IMR-90 (cell line): ENCODE measurements around the gene TRIM10. TPM values are rescaled to one million over a fixed set of nuclear protein-coding genes. Genes with fewer than 3 reads are reported as not detected.

Source experiments
- ATAC-seq: fragments of 200-7000 bp; cut with Tn5 transposase; 2 replicates; pipeline ENCODE4 v1.9.1; 2020; ENCODE audit warnings: low read depth, mild to moderate bottlenecking, moderate library complexity
- BruUV-seq: library from RNA; stranded (reverse); fragments of 400-500 nt; replicated peaks from 2 replicates; lab custom pipeline; 2021; lab: Mats Ljungman, UMichigan
- CTCF ChIA-PET: fragments of 300-600 bp; formaldehyde crosslinking; extraction: SDS; loops from one replicate; lab custom pipeline; 2021; ENCODE audit warnings: antibody characterized with exemption; lab: Yijun Ruan, JAX
- POLR2A ChIA-PET: fragments of 300-600 bp; sonication (Branson Sonifier 250); formaldehyde crosslinking; loops from one replicate; lab custom pipeline; 2022; ENCODE audit warnings: antibody characterized with exemption; ENCODE audit not compliant: unreplicated experiment; lab: Charles Lee
- DNase-seq: peaks from one replicate; pipeline ENCODE4 v3.0.0; 2013
- H2AFZ ChIP-seq: replicated peaks from 2 replicates; pipeline ENCODE3; 2013; ENCODE audit warnings: low read length, mild to moderate bottlenecking; ENCODE audit not compliant: poor library complexity
- H2AK5ac ChIP-seq: 2 replicates; pipeline ENCODE4 v1.6.1; 2013; ENCODE audit warnings: low read depth, low read length, inconsistent platforms
- H2AK9ac ChIP-seq: replicated peaks from 2 replicates; pipeline ENCODE3; 2013; ENCODE audit warnings: mild to moderate bottlenecking, low read depth, low read length, moderate library complexity; ENCODE audit not compliant: poor library complexity
- H2BK120ac ChIP-seq: 2 replicates; pipeline ENCODE4 v1.6.1; 2013; ENCODE audit warnings: low read depth, low read length, inconsistent platforms
- H2BK15ac ChIP-seq: 3 replicates; pipeline ENCODE4 v1.6.1; 2013; ENCODE audit warnings: low read depth, low read length, inconsistent platforms
- H2BK20ac ChIP-seq: 2 replicates; pipeline ENCODE4 v1.6.1; 2013; ENCODE audit warnings: low read depth, mild to moderate bottlenecking, inconsistent platforms, low read length, moderate library complexity
- H2BK5ac ChIP-seq: 2 replicates; pipeline ENCODE4 v1.6.1; 2013; ENCODE audit warnings: mild to moderate bottlenecking, low read depth, low read length, inconsistent platforms; ENCODE audit not compliant: poor library complexity, severe bottlenecking
- H3K14ac ChIP-seq: replicated peaks from 2 replicates; pipeline ENCODE4 v1.6.1; 2013; ENCODE audit warnings: low read depth, low read length, inconsistent platforms
- H3K18ac ChIP-seq: 2 replicates; pipeline ENCODE4 v1.6.1; 2013; ENCODE audit warnings: low read depth, low read length, control low read depth
- H3K23ac ChIP-seq: 2 replicates; pipeline ENCODE4 v1.6.1; 2013; ENCODE audit warnings: low read depth, low read length, inconsistent platforms
- H3K27ac ChIP-seq: 2 replicates; pipeline ENCODE4 v1.5.1; 2013; ENCODE audit warnings: mild to moderate bottlenecking, control low read depth, low read length; ENCODE audit not compliant: insufficient read depth
- H3K27me3 ChIP-seq: 2 replicates; pipeline ENCODE4 v1.6.1; 2013; ENCODE audit warnings: low read length; ENCODE audit not compliant: control insufficient read depth, insufficient read depth
- H3K36me3 ChIP-seq: 2 replicates; pipeline ENCODE4 v1.6.1; 2013; ENCODE audit warnings: low read length, mixed read lengths; ENCODE audit not compliant: control insufficient read depth, insufficient read depth
- H3K4ac ChIP-seq: 2 replicates; pipeline ENCODE4 v1.6.1; 2013; ENCODE audit warnings: low read depth, low read length, inconsistent platforms
- H3K4me1 ChIP-seq: 2 replicates; pipeline ENCODE4 v1.6.1; 2013; ENCODE audit warnings: low read length, mixed read lengths; ENCODE audit not compliant: control insufficient read depth, insufficient read depth
- H3K4me2 ChIP-seq: 2 replicates; pipeline ENCODE4 v1.6.1; 2013; ENCODE audit warnings: low read depth, mild to moderate bottlenecking, control low read depth, low read length, moderate library complexity
- H3K4me3 ChIP-seq: 2 replicates; pipeline ENCODE4 v1.5.1; 2013; ENCODE audit warnings: low read depth, mild to moderate bottlenecking, control low read depth, low read length, moderate library complexity; ENCODE audit not compliant: insufficient read depth
- H3K56ac ChIP-seq: 2 replicates; pipeline ENCODE4 v1.6.1; 2013; ENCODE audit warnings: low read length, inconsistent platforms; ENCODE audit not compliant: insufficient read depth; ENCODE audit errors: extremely low read depth
- H3K79me1 ChIP-seq, 2 experiments: 2 replicates each; pipeline ENCODE4 v1.6.1; 2013; ENCODE audit warnings: low read length in 2 of 2, inconsistent platforms in 1 of 2, low read depth in 1 of 2
- H3K9ac ChIP-seq: 2 replicates; pipeline ENCODE4 v1.6.1; 2013; ENCODE audit warnings: low read depth, low read length, control low read depth
- H3K9me1 ChIP-seq: 2 replicates; pipeline ENCODE4 v1.6.1; 2013; ENCODE audit warnings: low read length, inconsistent platforms; ENCODE audit not compliant: insufficient read depth
- H3K9me3 ChIP-seq: 2 replicates; pipeline ENCODE4 v1.6.1; 2013; ENCODE audit warnings: low read length; ENCODE audit not compliant: control insufficient read depth, insufficient read depth
- H4K20me1 ChIP-seq: 2 replicates; pipeline ENCODE4 v1.6.1; 2013; ENCODE audit warnings: low read length, inconsistent platforms; ENCODE audit not compliant: insufficient read depth
- H4K5ac ChIP-seq: 2 replicates; pipeline ENCODE4 v1.6.1; 2013; ENCODE audit warnings: mild to moderate bottlenecking, low read depth, low read length, control low read depth
- H4K8ac ChIP-seq, 2 experiments: 2 replicates each; pipeline ENCODE4 v1.6.1; 2013; ENCODE audit warnings: low read depth in 2 of 2, low read length in 2 of 2, control low read depth in 1 of 2, inconsistent platforms in 1 of 2
- H4K91ac ChIP-seq: 2 replicates; pipeline ENCODE4 v1.6.1; 2013; ENCODE audit warnings: low read depth, low read length, inconsistent platforms; ENCODE audit not compliant: insufficient read depth
- CEBPB ChIP-seq: IDR thresholded peaks from 2 replicates; pipeline ENCODE4 v1.6.1; 2012; ENCODE audit warnings: low read depth, low read length, improper control_type of control experiment
- CHD1 ChIP-seq: IDR thresholded peaks from 2 replicates; pipeline ENCODE4 v1.6.1; 2012; ENCODE audit warnings: low read depth, low read length, improper control_type of control experiment
- FOS ChIP-seq: fragments of 150-350 bp; IDR thresholded peaks from 2 replicates; pipeline ENCODE4 v1.6.1; 2016; ENCODE audit warnings: low read depth, low read length
- MAFK ChIP-seq: IDR thresholded peaks from 2 replicates; pipeline ENCODE4 v1.6.1; 2012; ENCODE audit warnings: low read depth, low read length, improper control_type of control experiment
- MAZ ChIP-seq: IDR thresholded peaks from 2 replicates; pipeline ENCODE4 v1.6.1; 2012; ENCODE audit warnings: low read depth, mild to moderate bottlenecking, low read length, improper control_type of control experiment, moderate library complexity, borderline replicate concordance
- MXI1 ChIP-seq: IDR thresholded peaks from 2 replicates; pipeline ENCODE4 v1.6.1; 2012; ENCODE audit warnings: low read depth, mild to moderate bottlenecking, low read length, moderate library complexity, borderline replicate concordance
- NFE2L2 ChIP-seq: fragments of 150-350 bp; IDR thresholded peaks from 2 replicates; pipeline ENCODE4 v1.6.1; 2016; ENCODE audit warnings: low read depth, mild to moderate bottlenecking, low read length
- POLR2A ChIP-seq: IDR thresholded peaks from 2 replicates; pipeline ENCODE4 v1.6.1; 2012; ENCODE audit warnings: mild to moderate bottlenecking, low read depth, low read length
- RAD21 ChIP-seq: IDR thresholded peaks from 2 replicates; pipeline ENCODE4 v1.6.1; 2012; ENCODE audit warnings: low read length, improper control_type of control experiment
- RCOR1 ChIP-seq: IDR thresholded peaks from 2 replicates; pipeline ENCODE4 v1.6.1; 2012; ENCODE audit warnings: mild to moderate bottlenecking, low read length, improper control_type of control experiment; ENCODE audit not compliant: insufficient replicate concordance
- RFX5 ChIP-seq: IDR thresholded peaks from 2 replicates; pipeline ENCODE4 v1.8.0; 2012; ENCODE audit warnings: low read depth, mild to moderate bottlenecking, low read length, moderate library complexity
- SMC3 ChIP-seq: fragments of 150-350 bp; IDR thresholded peaks from 2 replicates; pipeline ENCODE4 v1.6.1; 2016; ENCODE audit warnings: low read depth, mild to moderate bottlenecking, antibody characterized with exemption, low read length, moderate library complexity
- WGBS, 2 experiments: methylation state at CpG; one replicate each; pipeline versions ENCODE4 v1.1.5 to v1.1.7; 2013; ENCODE audit warnings: missing lambda C conversion rate in 2 of 2; ENCODE audit not compliant: insufficient read length in 1 of 2; ENCODE audit errors: extremely low coverage in 2 of 2; 5-methylcytosine and 5-hydroxymethylcytosine counted together
- dilution Hi-C: fragments of 300-500 bp; cut with HindIII; formaldehyde crosslinking; loops from one replicate; pipeline ENCODE4 v1.14.3; 2018; ENCODE audit warnings: low sequenced_read_pairs; ENCODE audit not compliant: unreplicated experiment
- in situ Hi-C: fragments of 300-500 bp; cut with MboI; formaldehyde crosslinking; loops from 3 replicates; pipeline ENCODE4 v1.14.3; 2019; ENCODE audit warnings: low sequenced_read_pairs, inconsistent platforms, mixed read lengths
- intact Hi-C: fragments of 100-400 bp; cut with micrococcal nuclease; formaldehyde crosslinking; loops from 2 replicates; pipeline ENCODE4 v1.10.0; 2022
- polyA plus RNA-seq, 3 experiments: library from polyadenylated mRNA; depleted of rRNA; stranded (reverse); fragments of >200 nt; gene quantifications; 2 replicates each; pipeline ENCODE4 v1.2.3, GENCODE V29; 2012; ENCODE audit warnings: low replicate concordance in 1 of 3
- total RNA-seq: library from RNA; depleted of rRNA; stranded (reverse); fragments of >200 nt; gene quantifications from 2 replicates; pipeline ENCODE4 v1.2.3, GENCODE V29; 2012
- TF ChIP-seq, protein P1 (sequence below): fragments of 150-350 bp; IDR thresholded peaks from 2 replicates; pipeline ENCODE4 v1.6.1; 2016; ENCODE audit warnings: low read depth, mild to moderate bottlenecking, low read length, moderate library complexity, borderline replicate concordance
- TF ChIP-seq, protein P2 (sequence below): conservative IDR thresholded peaks from 2 replicates; pipeline ENCODE4 v1.5.1; 2012; ENCODE audit warnings: mild to moderate bottlenecking, low read depth, low read length, improper control_type of control experiment

TRIM10 gene
- total and polyA plus RNA-seq, 2 of the 4 experiments (the other 2 are of a cell fraction): not detected

DNA sequence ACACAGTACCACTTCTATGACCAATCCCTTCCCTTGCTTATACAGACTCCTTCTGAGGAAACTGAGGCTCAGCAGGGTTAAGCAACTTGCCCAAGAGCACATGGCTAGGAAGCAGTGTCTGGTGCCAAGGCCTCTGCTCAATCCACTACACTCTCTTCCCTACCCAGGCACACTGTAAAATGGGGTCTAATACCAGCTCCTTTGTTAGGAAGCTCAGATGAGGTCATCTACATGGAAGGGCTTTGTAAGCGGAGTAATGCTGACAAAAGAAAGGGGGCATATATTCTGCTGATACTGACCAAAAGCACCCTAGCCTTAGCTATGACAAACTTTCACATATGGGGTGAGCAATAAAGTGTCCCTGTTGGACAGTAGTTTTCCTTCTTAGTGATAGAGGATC, 43.1 kb upstream of the TRIM10 start:
- CTCF ChIA-PET: interaction anchor here (0.5 to 0.7 kb wide), 2 partner anchors 23 to 25 kb away, joined by 3 to 7 read pairs; no protein-coding TSS in a partner anchor
- no peak for ATAC-seq
- in situ Hi-C loops: no loop called here

More for the DNA sequence above, 43.1 kb upstream of the TRIM10 start:
- Histone ChIP-seq H2AK5ac (no peak overlapping the region), H3K36me3 (peaks cover 13% of the 10 kb centered on the region), H3K9me3 (no peaks in the 10 kb centered on the region), H3K27ac (no peak overlapping the region), H3K9me1 (peaks cover 18% of the 10 kb centered on the region), H3K79me1 (peaks cover 38 to 68% of the 10 kb centered on the region in 2 experiments), H3K4me1 (peaks cover 12% of the 10 kb centered on the region), H2BK120ac (no peak overlapping the region), H3K4me2 (no peak overlapping the region), H4K8ac (no peak overlapping the region), H3K4me3 (no peak overlapping the region), H4K5ac (no peak overlapping the region), H3K4ac (no peak overlapping the region), H3K27me3 (no peaks in the 10 kb centered on the region), H4K91ac (no peak overlapping the region), H3K56ac (no peak overlapping the region), H2AK9ac (no peak overlapping the region), H3K9ac (no peak overlapping the region), H3K18ac (no peak overlapping the region), H2BK15ac (no peak overlapping the region), H2BK5ac (no peak overlapping the region), H2AFZ (no peak overlapping the region), H2BK20ac (no peak overlapping the region), H4K20me1 (peaks cover 36% of the 10 kb centered on the region), H3K14ac (no peak overlapping the region), H3K23ac (no peak overlapping the region)
- POLR2A ChIA-PET: no interaction called here
- dilution Hi-C loops (no loop called here), intact Hi-C loops (no loop called here)
- WGBS, 2 experiments: no CpG with 5 or more reads among the region's 1 CpG
- no peak for DNase-seq
- TF ChIP-seq NFE2L2 (no peak), CEBPB (no peak), FOS (no peak), RCOR1 (no peak), MAFK (no peak), SMC3 (no peak), MXI1 (no peak), RFX5 (no peak), CHD1 (no peak), POLR2A (no peak), MAZ (no peak), RAD21 (no peak)
- TF ChIP-seq, protein P1, sequence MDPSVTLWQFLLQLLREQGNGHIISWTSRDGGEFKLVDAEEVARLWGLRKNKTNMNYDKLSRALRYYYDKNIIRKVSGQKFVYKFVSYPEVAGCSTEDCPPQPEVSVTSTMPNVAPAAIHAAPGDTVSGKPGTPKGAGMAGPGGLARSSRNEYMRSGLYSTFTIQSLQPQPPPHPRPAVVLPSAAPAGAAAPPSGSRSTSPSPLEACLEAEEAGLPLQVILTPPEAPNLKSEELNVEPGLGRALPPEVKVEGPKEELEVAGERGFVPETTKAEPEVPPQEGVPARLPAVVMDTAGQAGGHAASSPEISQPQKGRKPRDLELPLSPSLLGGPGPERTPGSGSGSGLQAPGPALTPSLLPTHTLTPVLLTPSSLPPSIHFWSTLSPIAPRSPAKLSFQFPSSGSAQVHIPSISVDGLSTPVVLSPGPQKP: no peak
- TF ChIP-seq, protein P2, sequence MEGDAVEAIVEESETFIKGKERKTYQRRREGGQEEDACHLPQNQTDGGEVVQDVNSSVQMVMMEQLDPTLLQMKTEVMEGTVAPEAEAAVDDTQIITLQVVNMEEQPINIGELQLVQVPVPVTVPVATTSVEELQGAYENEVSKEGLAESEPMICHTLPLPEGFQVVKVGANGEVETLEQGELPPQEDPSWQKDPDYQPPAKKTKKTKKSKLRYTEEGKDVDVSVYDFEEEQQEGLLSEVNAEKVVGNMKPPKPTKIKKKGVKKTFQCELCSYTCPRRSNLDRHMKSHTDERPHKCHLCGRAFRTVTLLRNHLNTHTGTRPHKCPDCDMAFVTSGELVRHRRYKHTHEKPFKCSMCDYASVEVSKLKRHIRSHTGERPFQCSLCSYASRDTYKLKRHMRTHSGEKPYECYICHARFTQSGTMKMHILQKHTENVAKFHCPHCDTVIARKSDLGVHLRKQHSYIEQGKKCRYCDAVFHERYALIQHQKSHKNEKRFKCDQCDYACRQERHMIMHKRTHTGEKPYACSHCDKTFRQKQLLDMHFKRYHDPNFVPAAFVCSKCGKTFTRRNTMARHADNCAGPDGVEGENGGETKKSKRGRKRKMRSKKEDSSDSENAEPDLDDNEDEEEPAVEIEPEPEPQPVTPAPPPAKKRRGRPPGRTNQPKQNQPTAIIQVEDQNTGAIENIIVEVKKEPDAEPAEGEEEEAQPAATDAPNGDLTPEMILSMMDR: no peak
- no TSS peak for BruUV-seq
